Testis (tissue), 3 donors: Measurements from ENCODE around the gene RAB4B. TPM values are rescaled to one million over a fixed set of nuclear protein-coding genes. Genes with fewer than 3 reads are reported as not detected.
"Not testable (repeated sequence)": the region's sequence is repeated elsewhere in the genome, so short reads cannot be mapped to it uniquely, and the experiment has no call there.

Experiments
- DNase-seq: peaks from one replicate; pipeline ENCODE4 v3.0.0-alpha.2; 2019
- H3K27ac ChIP-seq, 2 donors: fragments of 200-600 bp; sonication (generic); one replicate each; pipeline ENCODE4 v1.5.1; 2019
- H3K27me3 ChIP-seq: fragments of 200-600 bp; sonication (generic); one replicate; pipeline ENCODE4 v1.5.1; 2019
- H3K36me3 ChIP-seq: fragments of 200-600 bp; sonication (generic); one replicate; pipeline ENCODE4 v1.5.1; 2017; ENCODE audit warnings: low read depth; ENCODE audit errors: missing control alignments
- H3K4me1 ChIP-seq: fragments of 200-600 bp; sonication (generic); one replicate; pipeline ENCODE4 v1.5.1; 2019
- H3K4me3 ChIP-seq, 2 donors: fragments of 200-600 bp; sonication (generic); one replicate each; pipeline ENCODE4 v1.5.1; 2017 to 2019
- H3K9me3 ChIP-seq: fragments of 200-600 bp; sonication (generic); one replicate; pipeline ENCODE4 v1.5.1; 2017
- POLR2A ChIP-seq: fragments of 450-650 bp; IDR thresholded peaks from one replicate; pipeline ENCODE4 v1.6.1; 2017; ENCODE audit warnings: antibody characterized with exemption, mild to moderate bottlenecking, moderate library complexity
- WGBS, 2 donors: methylation state at CpG; one replicate each; pipeline ENCODE4 v1.1.5; 2018; 5-methylcytosine and 5-hydroxymethylcytosine counted together
- intact Hi-C: fragments of 100-400 bp; cut with DNase I; formaldehyde crosslinking; loops from one replicate; pipeline ENCODE4 v1.15.1; 2023; ENCODE audit warnings: low total_unique reads
- polyA plus RNA-seq: library from polyadenylated mRNA; stranded (reverse); fragments of 350-450 nt; fragmentation: Illumina TruSeq; extraction: RNeasy Lipid Tissue Mini Kit (QIAGEN cat#74804); gene quantifications from one replicate; pipeline ENCODE4 v1.2.3, GENCODE V29; 2014; ENCODE audit warnings: low read depth, low replicate concordance; ENCODE audit not compliant: insufficient read depth
- total RNA-seq, 2 donors: library from RNA; depleted of rRNA; stranded (reverse); fragments of >200 nt; gene quantifications; one replicate each; pipeline ENCODE4 v1.2.3, GENCODE V29; 2016
- TF ChIP-seq, protein P1 (sequence below), 3 experiments: fragments of 450-650 bp in 2 of 3; fragments of 200-600 bp in 1 of 3; sonication (generic) in 1 of 3; IDR thresholded peaks; one replicate each; pipeline ENCODE4 v1.5.1; 2016 to 2019; ENCODE audit warnings: antibody characterized with exemption in 3 of 3, mild to moderate bottlenecking in 2 of 3, moderate library complexity in 1 of 3

The RAB4B gene
- total and polyA plus RNA-seq, 3 donors from 2014 or later: 44.7 to 49.3 (median 46.7) TPM

DNA sequence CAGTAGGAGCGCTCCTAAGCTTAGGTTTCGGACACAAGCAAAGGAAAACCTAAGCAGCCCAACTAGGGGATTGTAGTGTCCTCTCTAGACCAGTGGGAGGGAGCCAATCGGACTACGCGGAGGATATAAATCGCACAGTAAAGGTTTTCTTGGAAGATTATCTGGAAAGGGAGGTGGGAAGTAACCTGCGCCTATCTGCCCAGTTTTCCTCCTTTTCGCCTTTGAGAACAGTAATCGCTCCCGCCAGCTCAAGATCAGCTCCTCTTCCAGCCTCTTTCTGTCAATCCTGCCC lies 456 bp upstream of the RAB4B start:
- no peak for TF ChIP-seq POLR2A
- TF ChIP-seq, protein P1, sequence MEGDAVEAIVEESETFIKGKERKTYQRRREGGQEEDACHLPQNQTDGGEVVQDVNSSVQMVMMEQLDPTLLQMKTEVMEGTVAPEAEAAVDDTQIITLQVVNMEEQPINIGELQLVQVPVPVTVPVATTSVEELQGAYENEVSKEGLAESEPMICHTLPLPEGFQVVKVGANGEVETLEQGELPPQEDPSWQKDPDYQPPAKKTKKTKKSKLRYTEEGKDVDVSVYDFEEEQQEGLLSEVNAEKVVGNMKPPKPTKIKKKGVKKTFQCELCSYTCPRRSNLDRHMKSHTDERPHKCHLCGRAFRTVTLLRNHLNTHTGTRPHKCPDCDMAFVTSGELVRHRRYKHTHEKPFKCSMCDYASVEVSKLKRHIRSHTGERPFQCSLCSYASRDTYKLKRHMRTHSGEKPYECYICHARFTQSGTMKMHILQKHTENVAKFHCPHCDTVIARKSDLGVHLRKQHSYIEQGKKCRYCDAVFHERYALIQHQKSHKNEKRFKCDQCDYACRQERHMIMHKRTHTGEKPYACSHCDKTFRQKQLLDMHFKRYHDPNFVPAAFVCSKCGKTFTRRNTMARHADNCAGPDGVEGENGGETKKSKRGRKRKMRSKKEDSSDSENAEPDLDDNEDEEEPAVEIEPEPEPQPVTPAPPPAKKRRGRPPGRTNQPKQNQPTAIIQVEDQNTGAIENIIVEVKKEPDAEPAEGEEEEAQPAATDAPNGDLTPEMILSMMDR (IDR thresholded peaks at IDR 0.05): no peak
- peaks cover 12% of the 10 kb centered on the region for H3K4me1 ChIP-seq
- WGBS, 2 donors: 0% methylated on average over 10 of the region's 10 CpGs
- no peaks in the 10 kb centered on the region for H3K9me3 ChIP-seq
- DNase-seq: no peak
- H3K27ac ChIP-seq: peak overlapping the region; percentile 95 to 96
- intact Hi-C loops: no loop called here
- H3K36me3 ChIP-seq: no peaks in the 10 kb centered on the region
- H3K4me3 ChIP-seq: peak overlapping the region; percentile 73 to 95
- H3K27me3 ChIP-seq: no peaks in the 10 kb centered on the region

DNA sequence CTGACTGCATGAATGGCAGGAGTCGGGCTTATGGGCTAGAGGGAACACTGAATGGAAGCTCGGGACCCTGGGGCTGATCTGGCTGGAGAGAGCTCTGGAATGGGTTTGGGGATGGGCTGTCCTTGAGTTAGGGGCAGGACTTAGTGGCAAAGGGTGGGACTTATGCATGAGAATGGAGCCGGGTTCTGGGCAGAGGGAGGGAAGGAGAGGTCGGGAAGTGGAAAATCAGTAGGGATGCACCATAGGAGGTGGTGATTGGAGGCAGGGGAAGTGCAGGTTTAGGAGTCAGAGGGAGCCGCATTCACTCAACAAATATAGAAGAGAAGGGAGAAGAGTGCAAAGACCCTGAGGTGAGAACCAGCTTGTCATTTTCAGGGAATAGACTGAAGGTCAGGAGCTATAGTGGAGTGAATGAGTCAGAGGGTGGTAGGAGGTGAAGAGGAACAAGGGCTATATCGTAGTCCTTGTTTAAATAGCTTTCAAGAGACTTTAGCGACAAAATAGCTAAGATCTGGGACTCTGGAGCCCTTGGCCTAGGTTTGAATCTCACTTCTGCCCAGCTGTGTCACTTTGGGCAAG lies 748 bp downstream of the RAB4B start:
- H3K4me3 ChIP-seq: peak overlapping the region; percentile 73 to 95
- 9 to 12% methylated on average over 7 of the region's 7 CpGs for WGBS, 2 donors
- TF ChIP-seq POLR2A: no peak
- TF ChIP-seq, protein P1 (IDR thresholded peaks at IDR 0.05): no peak
- DNase-seq: no peak
- H3K27me3 ChIP-seq: no peaks in the 10 kb centered on the region
- peak overlapping the region; percentile 95 to 96 for H3K27ac ChIP-seq
- H3K9me3 ChIP-seq: no peaks in the 10 kb centered on the region
- intact Hi-C loops: no loop called here
- H3K36me3 ChIP-seq: no peaks in the 10 kb centered on the region
- H3K4me1 ChIP-seq: peaks cover 12% of the 10 kb centered on the region

DNA sequence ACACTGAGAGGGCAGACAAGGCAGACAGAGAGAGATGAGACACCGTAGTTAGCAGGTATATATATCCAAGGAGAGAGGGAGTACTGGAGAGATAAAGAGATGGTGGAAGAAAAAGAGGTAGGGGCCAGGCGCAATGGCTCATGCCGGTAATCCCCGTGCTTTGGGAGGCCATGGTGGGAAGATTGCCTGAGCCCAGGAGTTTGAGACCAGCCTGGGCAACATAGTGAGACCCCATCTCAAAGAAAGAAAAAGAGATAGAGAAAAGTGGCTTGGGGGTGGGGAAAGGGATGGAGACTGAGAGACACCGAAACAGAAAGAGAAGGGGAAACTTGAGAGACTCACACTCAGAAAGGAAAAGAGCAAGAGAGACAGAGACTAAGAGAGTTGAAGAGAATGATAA lies 2.5 kb downstream of the RAB4B start:
- peaks cover 12% of the 10 kb centered on the region for H3K4me1 ChIP-seq
- no peaks in the 10 kb centered on the region for H3K27me3 ChIP-seq
- H3K27ac ChIP-seq: no peak overlapping the region
- intact Hi-C loops: no loop called here
- no peaks in the 10 kb centered on the region for H3K36me3 ChIP-seq
- no peak overlapping the region for H3K4me3 ChIP-seq
- WGBS, 2 donors: 94 to 96% methylated on average over 5 of the region's 5 CpGs
- no peaks in the 10 kb centered on the region for H3K9me3 ChIP-seq
- no peak for TF ChIP-seq POLR2A
- TF ChIP-seq, protein P1 (IDR thresholded peaks at IDR 0.05): no peak
- no peak for DNase-seq

DNA sequence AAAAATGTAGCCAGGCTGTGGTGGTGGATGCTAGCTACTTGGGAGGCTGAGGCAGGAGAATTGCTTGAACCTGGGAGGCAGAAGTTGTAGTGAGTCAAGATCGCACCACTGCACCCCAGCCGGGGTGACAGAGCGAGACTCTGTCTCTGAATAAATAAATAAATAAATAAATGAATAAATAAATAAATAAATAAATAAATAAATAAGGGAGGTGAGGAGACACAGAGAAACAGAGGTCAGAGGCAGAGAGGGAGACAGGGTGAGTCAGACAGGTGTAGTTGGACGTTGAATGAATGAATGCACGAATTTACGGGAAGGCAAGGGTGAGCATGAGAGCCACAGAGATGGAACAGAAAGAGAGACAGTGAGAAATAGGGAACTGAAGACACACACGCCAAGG lies 3.1 kb downstream of the RAB4B start:
- Histone ChIP-seq H3K27me3 (no peaks in the 10 kb centered on the region), H3K27ac (no peak overlapping the region), H3K9me3 (no peaks in the 10 kb centered on the region), H3K4me3 (no peak overlapping the region), H3K36me3 (no peaks in the 10 kb centered on the region), H3K4me1 (peaks cover 12% of the 10 kb centered on the region)
- TF ChIP-seq, protein P1 (IDR thresholded peaks at IDR 0.05): no peak
- no peak for TF ChIP-seq POLR2A
- WGBS, 2 donors: 93 to 96% methylated on average over 7 of the region's 7 CpGs
- intact Hi-C loops: no loop called here
- DNase-seq: no peak

DNA sequence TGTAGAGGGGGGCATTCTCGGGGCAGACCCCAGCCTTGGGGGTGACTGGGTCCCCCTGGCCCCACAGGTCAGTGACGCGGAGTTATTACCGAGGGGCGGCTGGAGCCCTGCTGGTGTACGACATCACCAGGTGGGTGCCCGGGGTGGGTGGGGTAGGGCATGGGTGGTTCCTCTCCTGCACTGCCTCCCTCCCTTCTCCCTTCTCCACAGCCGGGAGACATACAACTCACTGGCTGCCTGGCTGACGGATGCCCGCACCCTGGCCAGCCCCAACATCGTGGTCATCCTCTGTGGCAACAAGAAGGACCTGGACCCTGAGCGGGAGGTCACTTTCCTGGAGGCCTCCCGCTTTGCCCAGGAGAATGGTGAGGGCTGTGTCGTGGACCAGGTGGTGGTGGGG lies 5.7 kb downstream of the RAB4B start:
- DNase-seq: no peak
- TF ChIP-seq POLR2A: no peak
- TF ChIP-seq, protein P1 (IDR thresholded peaks at IDR 0.05): no peak
- WGBS, 2 donors: 89% methylated on average over 10 to 14 of the region's 14 CpGs
- peaks cover 4% of the 10 kb centered on the region for H3K4me1 ChIP-seq
- intact Hi-C loops: no loop called here
- no peaks in the 10 kb centered on the region for H3K9me3 ChIP-seq
- no peaks in the 10 kb centered on the region for H3K27me3 ChIP-seq
- H3K4me3 ChIP-seq: no peak overlapping the region
- H3K36me3 ChIP-seq: no peaks in the 10 kb centered on the region
- H3K27ac ChIP-seq: no peak overlapping the region

DNA sequence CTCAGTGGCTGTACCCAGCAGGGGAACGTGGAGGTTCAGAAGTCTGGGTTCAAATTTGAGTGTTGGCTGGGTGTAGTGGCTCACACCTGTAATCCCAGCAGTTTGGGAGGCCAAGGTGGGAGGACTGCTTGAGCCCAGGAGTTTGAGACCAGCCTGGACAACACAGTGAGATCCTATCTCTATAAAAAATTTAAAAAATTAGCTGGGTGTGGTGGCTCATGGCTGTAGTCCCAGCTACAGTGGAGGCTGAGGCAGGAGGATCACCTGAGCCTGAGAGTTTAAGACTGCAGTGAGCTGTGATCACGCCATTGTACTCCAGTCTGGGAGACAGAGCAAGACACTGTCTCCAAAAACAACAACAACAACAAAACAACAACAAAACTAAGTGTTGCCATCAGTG lies 6.1 kb downstream of the RAB4B start:
- H3K27ac ChIP-seq, H3K27me3 ChIP-seq, intact Hi-C loops, DNase-seq, H3K4me3 ChIP-seq, H3K4me1 ChIP-seq, H3K36me3 ChIP-seq, H3K9me3 ChIP-seq: not testable (repeated sequence)
- 100% methylated on average over 2 of the region's 2 CpGs for WGBS, 2 donors
